Peyer's patch (tissue), 4 donors: ENCODE results near the gene HAPLN2.

Experiments
- POLR2A ChIP-seq, 2 donors: fragments of 450-650 bp; IDR thresholded peaks; one replicate each; pipeline ENCODE4 v1.5.1; 2017; ENCODE audit warnings: antibody characterized with exemption in 2 of 2, mild to moderate bottlenecking in 2 of 2, moderate library complexity in 2 of 2
- TF ChIP-seq, protein P1 (sequence below), 6 experiments: fragments of 450-650 bp in 4 of 6; fragments of 200-600 bp in 2 of 6; sonication (generic) in 1 of 6; IDR thresholded peaks; one replicate each; pipeline ENCODE4 v1.5.1; 2017 to 2019; ENCODE audit warnings: antibody characterized with exemption in 6 of 6, mild to moderate bottlenecking in 3 of 6, moderate library complexity in 1 of 6

GRCh38 chr1:156615946-156616345, 3.3 kb upstream of the HAPLN2 start:
- TF ChIP-seq POLR2A (IDR thresholded peaks at IDR 0.05): no peak
- TF ChIP-seq, protein P1, sequence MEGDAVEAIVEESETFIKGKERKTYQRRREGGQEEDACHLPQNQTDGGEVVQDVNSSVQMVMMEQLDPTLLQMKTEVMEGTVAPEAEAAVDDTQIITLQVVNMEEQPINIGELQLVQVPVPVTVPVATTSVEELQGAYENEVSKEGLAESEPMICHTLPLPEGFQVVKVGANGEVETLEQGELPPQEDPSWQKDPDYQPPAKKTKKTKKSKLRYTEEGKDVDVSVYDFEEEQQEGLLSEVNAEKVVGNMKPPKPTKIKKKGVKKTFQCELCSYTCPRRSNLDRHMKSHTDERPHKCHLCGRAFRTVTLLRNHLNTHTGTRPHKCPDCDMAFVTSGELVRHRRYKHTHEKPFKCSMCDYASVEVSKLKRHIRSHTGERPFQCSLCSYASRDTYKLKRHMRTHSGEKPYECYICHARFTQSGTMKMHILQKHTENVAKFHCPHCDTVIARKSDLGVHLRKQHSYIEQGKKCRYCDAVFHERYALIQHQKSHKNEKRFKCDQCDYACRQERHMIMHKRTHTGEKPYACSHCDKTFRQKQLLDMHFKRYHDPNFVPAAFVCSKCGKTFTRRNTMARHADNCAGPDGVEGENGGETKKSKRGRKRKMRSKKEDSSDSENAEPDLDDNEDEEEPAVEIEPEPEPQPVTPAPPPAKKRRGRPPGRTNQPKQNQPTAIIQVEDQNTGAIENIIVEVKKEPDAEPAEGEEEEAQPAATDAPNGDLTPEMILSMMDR (IDR thresholded peaks at IDR 0.05): no peak
